H1 (cell line): ENCODE data around the gene BPI. TPM values are rescaled to one million over a fixed set of nuclear protein-coding genes. Genes with fewer than 3 reads are reported as not detected.

Experiments used
- CTCF ChIA-PET: fragments of 300-600 bp; sonication (Branson Sonifier 250); formaldehyde crosslinking; loops from one replicate; lab custom pipeline; 2021; ENCODE audit not compliant: partially characterized antibody; lab: Charles Lee
- POLR2A ChIA-PET: fragments of 300-600 bp; sonication (Branson Sonifier 250); formaldehyde crosslinking; loops from one replicate; lab custom pipeline; 2021; ENCODE audit warnings: inconsistent platforms; ENCODE audit not compliant: partially characterized antibody; lab: Charles Lee
- DNase-seq, 2 experiments: peaks; one replicate each; pipeline versions ENCODE4 v3.0.0 to v3.0.0-alpha.2; 2010 to 2022; ENCODE audit warnings: low spot score in 2 of 2, low read depth in 1 of 2, mixed read lengths in 1 of 2
- FAIRE-seq: peaks from 2 replicates; lab custom pipeline; 2011; peaks lifted over from hg19 to GRCh38; lab: Jason Lieb, UNC
- H2AFZ ChIP-seq: 2 replicates; pipeline ENCODE4 v1.8.1; 2012; ENCODE audit warnings: low read length, inconsistent platforms
- H2AK5ac ChIP-seq: 2 replicates; pipeline ENCODE4 v1.6.1; 2013; ENCODE audit warnings: low read depth, low read length
- H2BK120ac ChIP-seq: replicated peaks from 2 replicates; pipeline ENCODE3; 2013; ENCODE audit warnings: low read depth, low read length, inconsistent platforms
- H2BK12ac ChIP-seq: 2 replicates; pipeline ENCODE4 v1.6.1; 2013; ENCODE audit warnings: low read depth, low read length
- H2BK15ac ChIP-seq: 2 replicates; pipeline ENCODE4 v1.6.1; 2013; ENCODE audit warnings: low read length
- H2BK20ac ChIP-seq: 2 replicates; pipeline ENCODE4 v1.6.1; 2013; ENCODE audit warnings: low read length
- H2BK5ac ChIP-seq: 2 replicates; pipeline ENCODE4 v1.6.1; 2013; ENCODE audit warnings: low read depth, low read length
- H3K14ac ChIP-seq: 2 replicates; pipeline ENCODE4 v1.6.1; 2013; ENCODE audit warnings: inconsistent platforms; ENCODE audit not compliant: insufficient read length
- H3K18ac ChIP-seq: 2 replicates; pipeline ENCODE4 v1.6.1; 2013; ENCODE audit warnings: low read length; ENCODE audit errors: extremely low read depth
- H3K23ac ChIP-seq: 2 replicates; pipeline ENCODE4 v1.6.1; 2013; ENCODE audit warnings: inconsistent platforms; ENCODE audit not compliant: insufficient read length
- H3K23me2 ChIP-seq: 2 replicates; pipeline ENCODE4 v1.6.1; 2013; ENCODE audit warnings: low read depth, low read length
- H3K27ac ChIP-seq: 2 replicates; pipeline ENCODE4 v1.6.1; 2011; ENCODE audit warnings: low read depth, low read length, inconsistent platforms
- H3K27me3 ChIP-seq, 4 experiments: replicated peaks in 1 of 4; 1 replicate in 1 of 4; 2 replicates in 3 of 4; pipeline versions ENCODE4 v1.6.1 to v1.8.1; 2011 to 2013; ENCODE audit warnings: low read length in 3 of 4, mild to moderate bottlenecking in 3 of 4, inconsistent platforms in 2 of 4, mixed read lengths in 2 of 4, moderate library complexity in 1 of 4; ENCODE audit not compliant: control insufficient read depth in 3 of 4, insufficient read depth in 3 of 4; ENCODE audit errors: extremely low read depth in 1 of 4
- H3K36me3 ChIP-seq, 4 experiments: 2 replicates each; pipeline versions ENCODE4 v1.6.1 to v1.8.1; 2011 to 2013; ENCODE audit warnings: mild to moderate bottlenecking in 4 of 4, low read length in 3 of 4, moderate library complexity in 2 of 4, control low read depth in 1 of 4, inconsistent platforms in 1 of 4; ENCODE audit not compliant: insufficient read depth in 4 of 4, control insufficient read depth in 2 of 4
- H3K4ac ChIP-seq: replicated peaks from 2 replicates; pipeline ENCODE3; 2013; ENCODE audit warnings: low read length, low read depth, mixed read lengths, inconsistent platforms; ENCODE audit not compliant: insufficient read length
- H3K4me1 ChIP-seq, 4 experiments: replicated peaks in 1 of 4; 1 replicate in 1 of 4; 2 replicates in 3 of 4; pipeline versions ENCODE4 v1.6.1 to v1.8.1; 2011 to 2013; ENCODE audit warnings: low read length in 3 of 4, inconsistent platforms in 2 of 4, mixed read lengths in 1 of 4; ENCODE audit not compliant: insufficient read depth in 4 of 4, control insufficient read depth in 3 of 4
- H3K4me2 ChIP-seq, 2 experiments: 2 replicates each; pipeline versions ENCODE4 v1.6.1 to v1.8.1; 2011 to 2013; ENCODE audit warnings: low read depth in 2 of 2, low read length in 2 of 2, control low read depth in 1 of 2, inconsistent platforms in 1 of 2, mild to moderate bottlenecking in 1 of 2; ENCODE audit not compliant: insufficient read depth in 1 of 2
- H3K4me3 ChIP-seq, 4 experiments: fragments of 200-600, 300-600 bp in 1 of 4; sonication (generic), shearing (Covaris generic), sonication (Bioruptor Twin) in 1 of 4; 2 replicates each; pipeline versions ENCODE4 v1.5.1 to v1.8.1; 2011 to 2016; ENCODE audit warnings: low read length in 4 of 4, low read depth in 3 of 4, control low read depth in 2 of 4, inconsistent platforms in 2 of 4, mild to moderate bottlenecking in 2 of 4, mixed read lengths in 1 of 4, moderate library complexity in 1 of 4; ENCODE audit not compliant: insufficient read depth in 2 of 4; ENCODE audit errors: extremely low read depth in 1 of 4
- H3K56ac ChIP-seq: replicated peaks from 2 replicates; pipeline ENCODE3; 2013; ENCODE audit warnings: low read depth, mild to moderate bottlenecking, mixed read lengths, low read length, inconsistent platforms; ENCODE audit not compliant: insufficient read length
- H3K79me1 ChIP-seq: 2 replicates; pipeline ENCODE4 v1.6.1; 2013; ENCODE audit warnings: low read depth, low read length, control low read depth
- H3K79me2 ChIP-seq, 2 experiments: 2 replicates each; pipeline versions ENCODE4 v1.6.1 to v1.8.1; 2012 to 2013; ENCODE audit warnings: low read length in 2 of 2, mild to moderate bottlenecking in 2 of 2, inconsistent platforms in 1 of 2; ENCODE audit not compliant: insufficient read depth in 2 of 2, control insufficient read depth in 1 of 2
- H3K9ac ChIP-seq, 4 experiments: replicated peaks in 1 of 4; 1 replicate in 1 of 4; 2 replicates in 3 of 4; pipeline versions ENCODE4 v1.6.1 to v1.8.1; 2011 to 2013; ENCODE audit warnings: low read depth in 3 of 4, low read length in 3 of 4, control low read depth in 2 of 4, mild to moderate bottlenecking in 2 of 4, moderate library complexity in 2 of 4, inconsistent platforms in 1 of 4; ENCODE audit errors: extremely low read depth in 1 of 4
- H3K9me3 ChIP-seq, 2 experiments: 2 replicates each; pipeline versions ENCODE4 v1.6.1 to v1.8.1; 2012 to 2013; ENCODE audit warnings: mild to moderate bottlenecking in 2 of 2, moderate library complexity in 2 of 2, control low read depth in 1 of 2, inconsistent platforms in 1 of 2, low read depth in 1 of 2, low read length in 1 of 2, mixed read lengths in 1 of 2; ENCODE audit not compliant: insufficient read depth in 2 of 2
- H4K20me1 ChIP-seq, 2 experiments: replicated peaks in 1 of 2; 2 replicates each; pipeline versions ENCODE3 to v1.8.1; 2011 to 2013; ENCODE audit warnings: inconsistent platforms in 2 of 2, low read length in 2 of 2, mild to moderate bottlenecking in 1 of 2; ENCODE audit not compliant: insufficient read depth in 2 of 2, control insufficient read depth in 1 of 2
- H4K5ac ChIP-seq: 2 replicates; pipeline ENCODE4 v1.6.1; 2013; ENCODE audit warnings: low read length, low read depth, mixed read lengths, inconsistent platforms; ENCODE audit not compliant: insufficient read length
- H4K8ac ChIP-seq: 2 replicates; pipeline ENCODE4 v1.8.0; 2013; ENCODE audit warnings: mild to moderate bottlenecking, moderate library complexity, low read length, inconsistent platforms; ENCODE audit not compliant: insufficient read depth; ENCODE audit errors: extremely low read depth
- H4K91ac ChIP-seq: replicated peaks from 2 replicates; pipeline ENCODE3; 2013; ENCODE audit warnings: low read length, mixed read lengths, inconsistent platforms; ENCODE audit not compliant: insufficient read length
- BRCA1 ChIP-seq: IDR thresholded peaks from 2 replicates; pipeline ENCODE4 v1.6.1; 2012; ENCODE audit warnings: low read depth, low read length, improper control_type of control experiment
- CHD2 ChIP-seq: IDR thresholded peaks from 2 replicates; pipeline ENCODE4 v1.6.1; 2012; ENCODE audit warnings: low read length, improper control_type of control experiment
- EZH2 ChIP-seq: fragments of 200-600 bp; sonication (generic); IDR thresholded peaks from 2 replicates; pipeline ENCODE4 v1.7.1; 2012; ENCODE audit warnings: low read depth, mild to moderate bottlenecking, moderate library complexity, low read length, inconsistent platforms; ENCODE audit not compliant: severe bottlenecking
- NRF1 ChIP-seq: IDR thresholded peaks from 2 replicates; pipeline ENCODE4 v1.6.1; 2011; ENCODE audit warnings: mild to moderate bottlenecking, low read depth, low read length, improper control_type of control experiment
- SIRT6 ChIP-seq: IDR thresholded peaks from one replicate; pipeline ENCODE4 v1.7.1; 2012; ENCODE audit warnings: low read length, inconsistent platforms
- SRF ChIP-seq: IDR thresholded peaks from 2 replicates; pipeline ENCODE4 v1.6.1; 2011; ENCODE audit warnings: mild to moderate bottlenecking, low read depth, low read length, moderate library complexity
- TAF7 ChIP-seq: optimal IDR thresholded peaks from 2 replicates; pipeline ENCODE3; 2011; ENCODE audit warnings: low read depth, mild to moderate bottlenecking, inconsistent platforms, low read length, moderate library complexity, borderline replicate concordance
- WGBS, 2 experiments: shearing (Covaris generic) in 1 of 2; methylation state at CpG; one replicate each; pipeline versions ENCODE4 v1.1.6 to v1.1.7; 2013 to 2015; ENCODE audit warnings: low lambda C conversion rate in 2 of 2, mixed read lengths in 2 of 2, inconsistent platforms in 1 of 2, low coverage in 1 of 2, missing lambda C conversion rate in 1 of 2; ENCODE audit not compliant: insufficient replicate concordance in 2 of 2, insufficient coverage in 1 of 2, insufficient read length in 1 of 2; ENCODE audit errors: extremely low coverage in 1 of 2, missing lambda C conversion rate in 1 of 2; 5-methylcytosine and 5-hydroxymethylcytosine counted together
- polyA plus RNA-seq, 7 experiments: library from polyadenylated mRNA; depleted of rRNA in 3 of 7; stranded (reverse) in 5 of 7; unstranded in 2 of 7; fragments of >200 nt in 5 of 7; fragments of 200-250 nt in 2 of 7; gene quantifications; 1 replicate in 5 of 7; 2 replicates in 1 of 7; 4 replicates in 1 of 7; pipeline versions ENCODE4 v1.2.1 to v1.2.3, GENCODE V29; 2011 to 2013; ENCODE audit warnings: missing spikeins in 2 of 7, mixed read lengths in 2 of 7
- total RNA-seq: library from RNA; stranded (reverse); fragmentation: NEBNext Ultra II Directional; extraction: Animal tissue kit (Norgen Biotek cat#: 25700); gene quantifications from 2 replicates; pipeline ENCODE4 v1.2.1, GENCODE V29; 2021
- TF ChIP-seq, protein P1 (sequence below): IDR thresholded peaks from 2 replicates; pipeline ENCODE4 v1.6.1; 2012; ENCODE audit warnings: inconsistent platforms

Gene BPI
- total and polyA plus RNA-seq, 2 of the 8 experiments (the other 6 are each of a cell fraction or from before 2014, with no cell fraction given): not detected

DNA sequence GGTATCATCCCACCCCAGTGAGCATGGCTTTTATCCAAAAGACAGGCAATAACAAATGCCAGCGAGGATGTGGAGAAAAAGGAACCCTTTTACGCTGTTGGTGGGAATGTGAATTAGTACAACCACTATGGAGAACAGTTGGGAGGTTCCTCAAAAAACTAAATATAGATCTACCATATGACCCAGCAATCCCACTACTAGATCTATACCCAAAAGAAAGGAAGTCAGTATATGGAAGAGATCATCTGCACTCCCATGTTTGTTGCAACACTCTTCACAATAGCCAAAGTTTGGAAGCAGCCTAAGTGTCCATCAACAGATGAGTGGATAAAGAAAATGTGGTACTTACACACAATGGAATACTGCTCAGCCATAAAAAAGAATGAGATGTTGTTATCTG lies 37.5 kb upstream of the BPI start:
- Histone ChIP-seq H3K4me2 (no peak overlapping the region), H3K18ac (no peak overlapping the region), H2AFZ (no peak overlapping the region), H3K14ac (no peak overlapping the region), H3K9ac (no peak overlapping the region), H2BK20ac (no peak overlapping the region), H3K56ac (no peak overlapping the region), H3K4ac (no peak overlapping the region), H3K27me3 (no peaks in the 10 kb centered on the region), H2BK120ac (no peak overlapping the region), H3K4me1 (no peaks in the 10 kb centered on the region), H2BK12ac (no peak overlapping the region), H2AK5ac (no peak overlapping the region), H4K8ac (no peak overlapping the region), H3K4me3 (no peak overlapping the region), H4K91ac (no peak overlapping the region), H3K23ac (no peak overlapping the region), H3K79me1 (no peaks in the 10 kb centered on the region), H3K9me3 (no peaks in the 10 kb centered on the region), H3K36me3 (no peaks in the 10 kb centered on the region), H3K27ac (no peak overlapping the region), H2BK15ac (no peak overlapping the region), H2BK5ac (no peak overlapping the region), H3K23me2 (no peaks in the 10 kb centered on the region), H3K79me2 (no peaks in the 10 kb centered on the region), H4K5ac (no peak overlapping the region), H4K20me1 (no peaks in the 10 kb centered on the region)
- no peak for FAIRE-seq
- no peak for TF ChIP-seq NRF1
- no peak for TF ChIP-seq CHD2
- no peak for TF ChIP-seq SIRT6
- TF ChIP-seq EZH2: no peak
- TF ChIP-seq TAF7: no peak
- TF ChIP-seq BRCA1: no peak
- no peak for TF ChIP-seq SRF
- TF ChIP-seq, protein P1, sequence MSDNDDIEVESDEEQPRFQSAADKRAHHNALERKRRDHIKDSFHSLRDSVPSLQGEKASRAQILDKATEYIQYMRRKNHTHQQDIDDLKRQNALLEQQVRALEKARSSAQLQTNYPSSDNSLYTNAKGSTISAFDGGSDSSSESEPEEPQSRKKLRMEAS: no peak
- WGBS, 2 experiments: 82% methylated on average over 2 of the region's 2 CpGs; no CpG with 5 or more reads in 1 of the 2 experiments
- CTCF ChIA-PET: no interaction called here
- DNase-seq: no peak
- POLR2A ChIA-PET: no interaction called here
